GM19467 (cell line): ENCODE data around the gene FOXO1.

ENCODE experiments used
- ATAC-seq: cut with Tn5 transposase; IDR thresholded peaks from one replicate; pipeline ENCODE4 v1.9.1; 2021; ENCODE audit warnings: mild to moderate bottlenecking, moderate library complexity; ENCODE audit not compliant: unreplicated experiment

The FOXO1 gene

GRCh38 chr13:40552895-40553294 is 113.5 kb downstream of the FOXO1 start:
- ATAC-seq: no peak

DNA sequence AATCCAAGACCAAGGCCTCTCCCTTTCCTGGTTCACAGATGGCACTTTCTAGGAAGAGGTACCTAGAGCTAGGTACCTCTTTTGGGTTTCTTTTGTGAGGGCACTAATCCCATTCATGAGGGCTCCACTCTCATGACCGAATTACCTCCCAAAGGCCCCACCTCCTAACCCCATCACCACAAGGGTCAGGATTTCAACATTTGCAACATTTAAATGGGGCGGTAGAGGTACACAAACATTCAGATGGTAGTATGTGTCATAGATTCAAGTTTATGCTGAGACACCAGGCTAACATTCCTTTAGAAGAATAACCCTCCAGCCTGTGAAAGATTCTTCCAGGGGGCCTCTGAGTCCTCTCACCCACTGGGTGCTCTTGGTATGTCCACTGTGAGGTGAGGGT is 116.3 kb downstream of the FOXO1 start:
- no peak for ATAC-seq

DNA sequence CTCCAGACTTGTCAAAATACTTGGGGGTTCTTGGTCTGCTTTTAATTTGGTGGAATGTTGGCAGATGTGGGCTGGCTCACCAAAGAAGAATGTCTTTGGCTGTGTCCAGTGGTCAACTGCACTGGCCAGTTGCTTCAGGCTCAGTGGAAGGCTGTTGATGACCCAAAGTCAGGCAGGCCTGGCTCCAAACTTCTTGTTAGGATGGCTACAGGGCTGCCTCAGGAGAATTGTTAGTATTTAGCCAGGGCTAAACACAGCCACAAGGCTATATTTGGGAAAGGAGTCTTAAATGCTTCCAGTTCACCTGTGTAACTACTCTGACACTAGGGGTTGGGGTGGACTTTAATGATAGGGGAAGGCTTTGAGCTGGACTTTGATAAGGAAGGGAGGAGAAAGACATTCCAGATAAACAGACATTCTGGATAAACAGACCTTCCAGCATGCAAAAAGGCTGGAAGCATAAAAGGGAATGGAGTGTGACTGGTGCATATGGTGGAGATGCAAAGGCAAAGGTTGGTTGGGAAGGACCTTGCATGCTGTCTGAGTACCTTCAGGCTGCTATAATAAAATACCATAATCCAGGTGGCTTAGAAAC is 116.8 kb downstream of the FOXO1 start:
- no peak for ATAC-seq

DNA sequence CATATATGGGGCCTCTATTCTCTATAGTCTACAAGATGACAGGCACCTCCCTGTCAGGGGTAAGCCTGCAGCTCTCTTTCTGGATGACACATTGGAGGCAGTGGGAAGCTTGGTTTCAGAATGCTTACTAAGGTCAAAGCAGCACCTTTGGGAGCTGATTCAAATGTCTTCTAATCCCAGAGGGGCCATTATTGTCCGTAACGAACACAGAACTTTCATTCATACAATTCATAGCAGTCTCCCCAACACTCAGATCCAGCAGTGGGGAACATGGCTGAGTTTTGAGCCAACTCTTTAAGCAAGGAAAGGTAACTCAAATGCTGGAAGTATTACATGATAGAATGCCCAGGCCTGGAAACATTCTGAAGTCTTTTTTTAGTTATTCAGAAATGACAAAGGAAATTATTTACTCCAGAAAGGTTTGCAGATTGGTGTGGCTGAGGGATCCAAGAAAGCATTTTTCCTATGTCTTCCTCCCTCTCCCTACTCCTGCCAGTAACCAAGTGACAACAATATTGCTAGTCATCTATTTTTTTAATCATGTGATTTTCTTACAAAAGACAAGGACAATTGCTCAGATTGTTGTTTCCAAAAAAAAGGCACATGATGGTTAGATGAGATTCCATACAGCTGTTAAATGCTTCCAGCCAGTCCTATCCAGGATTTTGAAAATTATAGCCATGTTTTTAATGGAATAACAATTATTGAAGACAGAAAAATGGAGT is 118.7 kb downstream of the FOXO1 start:
- ATAC-seq: no peak

- ATAC-seq: no peak
These were observed 120.4 kb downstream of the FOXO1 start for GRCh38 chr13:40546047-40546446.

GRCh38 chr13:40540328-40541044 is 126.0 kb downstream of the FOXO1 start:
- no peak for ATAC-seq

DNA sequence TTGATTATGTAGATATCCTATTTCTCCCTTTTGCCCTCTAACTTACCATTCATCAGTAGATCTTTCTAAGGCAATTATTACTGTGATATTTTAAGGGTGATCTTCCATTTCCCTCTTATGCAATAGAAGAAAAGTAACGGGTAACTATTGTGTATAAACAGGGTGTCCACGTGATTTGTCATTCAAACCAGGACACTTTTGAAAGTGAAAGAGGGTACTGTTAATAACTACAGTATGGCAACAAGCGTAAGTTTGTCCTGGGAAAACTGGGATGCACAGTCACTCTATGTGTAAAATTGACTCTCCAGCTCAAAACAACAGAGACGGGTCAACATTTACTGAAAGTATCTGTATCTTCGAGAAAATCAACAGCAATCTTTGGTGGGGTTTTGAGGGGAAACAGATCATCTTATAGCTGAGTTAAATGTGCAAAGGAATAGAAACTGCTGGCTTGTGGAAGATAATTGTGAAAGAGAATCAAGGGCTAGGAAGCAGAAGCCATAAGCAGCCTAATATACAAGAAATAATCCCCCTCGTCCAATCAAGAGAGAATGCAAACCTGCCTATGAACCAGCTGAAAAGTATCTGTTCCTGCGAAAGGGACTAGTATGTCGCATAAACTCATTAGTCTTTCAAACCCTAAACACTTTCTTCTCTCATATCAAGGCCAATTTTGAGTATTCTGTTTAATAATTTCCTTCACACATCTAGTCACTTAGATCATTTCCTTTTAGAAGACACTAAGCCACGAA is 126.7 kb downstream of the FOXO1 start:
- ATAC-seq: no peak

DNA sequence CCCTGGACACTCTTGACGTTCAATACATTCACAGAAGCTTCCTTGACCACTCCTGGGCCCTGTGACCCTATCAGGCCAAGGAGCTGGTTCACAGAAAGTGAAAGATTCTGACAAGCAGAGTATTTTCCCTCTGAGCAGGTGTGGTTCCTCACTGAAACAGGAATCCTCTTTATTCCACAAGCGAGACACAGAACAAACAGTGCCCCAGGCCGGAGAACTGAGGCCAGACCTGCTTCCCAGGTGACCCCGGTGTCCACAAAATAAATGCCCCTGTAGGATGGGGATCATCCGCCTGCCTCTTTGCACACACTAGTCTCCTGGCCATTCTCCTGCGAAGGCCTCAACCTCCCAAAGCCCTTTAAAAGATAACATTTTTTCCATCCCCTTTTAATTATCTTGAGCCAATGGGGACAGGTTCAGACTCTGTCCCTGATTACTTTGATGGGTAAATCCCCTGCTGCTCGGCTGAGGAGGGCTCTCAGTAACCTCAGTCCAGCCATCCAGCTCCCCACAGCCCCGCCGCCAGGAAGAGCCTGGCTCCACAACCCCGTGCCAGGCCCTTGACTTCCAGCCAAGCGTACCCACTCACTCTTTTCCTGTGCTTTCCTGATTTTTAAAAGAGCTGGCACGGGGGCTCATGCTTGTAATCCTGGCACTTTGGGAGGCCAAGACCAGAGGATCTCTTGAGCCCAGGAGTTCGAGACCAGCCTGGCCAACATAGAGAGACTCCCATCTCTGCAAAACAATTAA is 129.1 kb downstream of the FOXO1 start:
- no peak for ATAC-seq

DNA sequence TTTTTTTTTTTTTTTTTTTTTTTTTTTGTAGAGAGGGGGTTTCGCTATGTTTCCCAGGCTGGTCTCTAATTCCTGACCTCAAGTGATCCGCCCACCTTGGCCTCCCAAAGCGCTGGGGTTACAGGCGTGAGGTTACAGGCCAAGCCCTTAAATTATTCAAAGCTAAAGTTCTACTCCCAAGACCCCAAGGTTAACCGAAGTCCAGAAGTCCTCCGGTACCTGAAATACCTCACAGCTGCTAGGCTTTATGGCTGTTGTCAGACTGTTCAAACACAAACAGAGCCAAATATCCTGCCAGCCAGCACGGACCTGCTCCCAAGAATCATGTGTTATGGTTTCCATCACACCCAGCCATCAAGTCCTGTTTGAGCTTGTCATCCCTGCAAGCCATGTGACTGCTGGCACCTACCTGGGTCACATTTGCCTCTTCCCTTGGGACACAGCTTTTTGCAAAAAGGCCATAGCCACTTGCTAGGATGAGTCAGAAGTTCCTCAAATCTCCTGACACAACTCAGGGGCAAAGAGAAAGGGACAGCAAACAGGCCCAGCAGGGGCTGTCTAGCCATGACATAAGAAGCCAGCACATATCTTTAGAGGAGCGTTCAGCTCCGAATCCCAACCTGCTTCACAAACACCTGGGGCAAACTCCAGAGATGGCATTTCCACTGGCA is 129.9 kb downstream of the FOXO1 start:
- ATAC-seq: no peak

DNA sequence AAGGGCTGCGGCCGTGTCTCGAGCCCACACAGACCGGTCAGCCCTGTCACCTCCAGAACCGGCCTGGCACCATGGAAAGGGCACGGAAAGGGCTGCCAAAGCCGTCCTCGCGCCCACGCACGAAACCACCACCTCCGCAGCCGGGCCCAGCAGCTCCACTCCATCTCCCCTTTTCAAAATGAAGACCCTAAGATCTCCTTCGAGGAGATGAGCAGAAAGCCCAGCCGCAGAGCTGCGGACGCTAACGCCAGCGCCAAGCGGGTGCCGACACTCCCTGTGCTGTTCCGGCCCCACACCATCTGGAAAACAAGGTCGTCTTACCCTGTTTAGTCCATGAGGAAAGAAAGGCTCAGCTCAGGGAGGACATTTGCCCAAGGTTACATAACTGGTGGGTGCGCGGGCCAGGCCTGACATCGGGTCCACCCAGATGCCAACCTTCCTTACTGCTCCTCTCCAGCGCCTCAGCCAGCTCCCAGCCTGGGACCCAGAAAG is 131.1 kb downstream of the FOXO1 start:
- no peak for ATAC-seq

DNA sequence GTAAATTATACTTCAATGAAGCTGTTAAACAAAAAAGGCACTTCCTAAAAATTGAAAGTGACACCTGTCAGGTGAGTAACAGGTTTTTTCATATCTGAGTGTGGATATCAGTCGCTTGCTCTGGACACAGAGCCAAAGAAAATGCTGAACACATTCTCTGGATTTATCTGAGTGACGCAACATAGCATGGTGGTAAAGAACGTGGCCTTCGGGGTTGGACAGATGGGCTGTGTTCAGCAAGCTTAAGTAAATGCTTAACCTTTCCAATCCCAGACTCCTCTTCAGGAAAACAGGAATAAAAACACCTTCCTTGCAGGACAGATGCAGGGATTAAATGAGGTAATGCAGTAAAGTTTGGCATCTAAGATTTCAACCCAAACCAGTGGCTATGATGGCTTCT is 132.0 kb downstream of the FOXO1 start:
- no peak for ATAC-seq

DNA sequence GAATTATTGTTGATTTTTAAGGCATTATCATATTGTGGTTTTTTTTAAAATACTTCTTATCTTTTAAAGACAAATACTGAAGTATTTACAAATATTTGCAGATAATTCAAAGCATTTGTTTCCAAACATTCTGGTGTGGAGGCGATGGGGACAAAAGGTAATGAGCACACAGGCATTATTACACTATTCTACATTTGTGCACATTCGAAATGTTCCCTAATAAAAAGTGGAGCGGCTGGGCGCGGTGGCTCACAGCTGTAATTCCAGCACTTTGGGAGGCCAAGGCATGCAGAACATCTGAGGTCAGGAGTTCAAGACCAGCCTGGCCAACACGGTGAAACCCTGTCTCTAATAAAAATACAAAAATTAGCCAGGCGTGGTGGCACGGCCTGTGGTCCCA is 133.4 kb downstream of the FOXO1 start:
- no peak for ATAC-seq

- ATAC-seq: no peak
These were observed 135.5 kb downstream of the FOXO1 start for GRCh38 chr13:40530961-40531360.

DNA sequence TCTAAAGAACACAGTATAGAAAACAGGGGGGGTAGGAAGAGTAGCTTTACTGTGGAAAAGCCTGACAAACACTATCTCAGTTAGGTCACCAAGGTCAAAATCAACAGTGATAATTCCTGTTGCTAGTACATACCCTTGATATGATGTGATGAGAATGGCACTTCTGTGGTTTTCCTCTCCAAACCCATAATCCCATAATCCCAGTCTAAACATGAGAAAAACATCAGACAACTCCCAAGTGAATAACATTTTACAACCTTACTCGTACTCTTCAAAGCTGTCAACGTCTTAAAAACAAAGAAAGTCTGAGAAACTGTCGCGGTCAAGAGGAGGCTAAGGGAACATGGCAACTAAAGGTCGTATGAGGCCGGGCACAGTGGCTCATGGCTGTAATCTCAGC is 137.6 kb downstream of the FOXO1 start:
- ATAC-seq: no peak

GRCh38 chr13:40527914-40528313 is 138.5 kb downstream of the FOXO1 start:
- ATAC-seq: no peak

DNA sequence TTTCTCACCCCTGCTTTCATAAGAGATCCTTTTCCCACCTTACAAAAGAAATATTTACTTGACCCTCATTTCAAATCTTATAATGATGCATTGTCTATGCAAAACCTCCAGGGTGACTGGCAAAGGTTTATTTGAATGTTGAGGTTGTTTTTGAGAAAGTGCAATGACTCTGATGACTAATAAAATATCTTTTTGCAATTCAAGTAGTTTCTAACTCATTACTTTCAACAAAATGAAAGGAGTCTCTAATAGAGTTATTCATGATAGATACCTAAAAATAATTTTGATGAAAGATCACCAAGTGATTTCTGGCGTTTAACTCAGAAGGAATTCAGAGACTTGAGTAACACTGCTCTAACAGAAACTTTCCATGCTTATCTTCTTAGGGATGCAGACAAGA is 144.2 kb downstream of the FOXO1 start:
- no peak for ATAC-seq

DNA sequence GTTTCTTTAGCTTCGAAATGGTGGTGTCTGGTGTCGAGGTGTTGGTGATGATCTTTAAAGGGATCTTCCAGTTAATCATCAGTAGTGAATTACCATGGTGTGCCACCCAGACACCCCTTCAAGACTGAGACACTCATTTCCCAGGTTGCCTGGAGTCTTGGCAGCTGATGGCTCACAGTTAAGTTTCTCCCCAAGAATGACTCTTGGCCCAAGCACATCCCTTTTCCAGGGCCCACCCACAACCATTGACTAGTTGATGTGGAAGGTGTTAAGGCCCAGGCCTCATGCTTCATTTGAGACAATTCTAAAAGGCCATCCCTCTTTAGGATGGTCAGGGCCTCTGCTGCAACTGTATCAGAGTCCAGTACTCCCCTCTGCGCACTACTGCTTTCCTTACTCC is 145.5 kb downstream of the FOXO1 start:
- ATAC-seq: no peak

DNA sequence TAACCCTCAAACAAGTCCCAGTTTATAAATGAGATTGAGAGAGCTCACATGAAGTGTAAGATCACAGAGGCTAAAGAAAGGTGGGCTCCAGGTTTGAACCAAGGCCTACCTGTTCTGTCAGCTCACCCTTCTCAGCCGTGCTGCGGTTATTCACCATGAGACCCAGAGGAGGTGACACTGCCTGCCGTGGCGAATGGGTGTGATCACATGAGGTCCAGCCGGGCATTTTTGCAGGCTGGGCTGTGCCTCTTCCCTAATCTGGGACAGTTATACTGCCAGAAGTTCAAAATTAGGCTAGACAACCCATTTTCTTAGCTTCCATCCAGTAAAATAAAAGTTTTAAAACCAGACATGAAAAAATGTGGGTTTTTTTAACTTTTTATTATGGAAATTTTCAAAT is 146.8 kb downstream of the FOXO1 start:
- ATAC-seq: no peak

GRCh38 chr13:40518481-40518882 is 148.0 kb downstream of the FOXO1 start:
- ATAC-seq: peak; percentile 49
